Endothelial cell of hepatic sinusoid (primary cell): ENCODE results near the gene GRAP2.
"Not testable (repeated sequence)": the region's sequence is repeated elsewhere in the genome, so short reads cannot be mapped to it uniquely, and the experiment has no call there.

Experiments used
- in situ Hi-C: cut with HindIII; loops from 2 replicates; pipeline ENCODE4 v1.10.0; 2017; ENCODE audit warnings: low sequenced_read_pairs

Gene GRAP2

DNA sequence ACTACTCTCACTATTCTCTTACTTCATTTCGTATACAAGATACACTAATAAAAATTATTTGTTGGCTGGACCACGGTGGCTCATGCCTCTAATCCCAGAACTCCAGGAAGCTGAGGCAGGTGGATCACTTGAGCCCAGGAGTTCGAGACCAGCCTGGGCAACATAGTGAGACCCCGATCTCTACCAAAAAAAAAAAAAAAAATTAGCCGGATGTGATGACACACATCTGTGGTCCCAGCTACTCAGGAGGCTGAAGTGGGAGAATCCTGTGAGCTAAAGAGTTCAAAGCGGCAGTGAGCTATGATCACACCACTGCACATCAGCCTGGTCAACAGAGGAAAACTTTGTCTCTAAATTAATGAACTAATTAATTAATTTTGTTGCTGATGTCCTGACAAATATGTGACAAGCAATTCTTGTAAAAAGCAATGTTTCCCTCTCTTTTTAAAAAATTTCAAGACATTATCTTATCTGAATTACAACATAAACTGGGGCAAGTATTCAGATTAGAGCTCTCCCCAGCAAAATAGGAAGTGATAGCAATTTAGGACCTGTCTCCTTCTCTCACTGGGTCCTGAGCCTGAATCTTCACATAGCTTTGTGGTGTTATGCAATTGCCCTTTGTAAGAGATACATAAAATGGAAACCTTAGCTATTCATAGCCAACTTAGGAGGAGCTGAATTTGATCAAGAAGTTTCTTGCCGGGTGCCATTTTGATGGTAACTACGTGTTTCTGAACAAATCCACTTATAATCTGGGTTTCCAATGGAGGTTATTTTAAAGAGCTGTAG lies 41.8 kb downstream of the GRAP2 start:
- in situ Hi-C loops: no loop called here

DNA sequence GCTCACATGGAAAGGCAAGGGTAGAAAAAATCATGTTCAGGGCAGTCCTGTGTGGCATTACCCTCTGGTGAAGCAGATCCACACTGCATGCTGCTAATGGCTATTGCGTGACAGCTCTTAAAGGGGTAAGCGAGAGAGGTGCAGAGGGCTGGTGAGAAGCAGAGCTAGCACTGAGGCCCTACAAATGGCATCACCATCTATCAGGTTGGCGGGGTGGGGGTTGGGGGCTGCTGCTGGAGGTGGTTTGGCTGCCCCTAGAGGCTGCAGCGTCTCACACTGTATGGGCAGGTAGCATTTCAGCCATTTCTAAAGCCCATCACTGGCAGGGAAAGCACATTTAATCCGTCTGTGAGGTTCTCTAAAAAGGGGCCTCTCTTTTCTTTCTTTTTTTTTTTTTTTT lies 42.5 kb downstream of the GRAP2 start:
- in situ Hi-C loops: no loop called here

DNA sequence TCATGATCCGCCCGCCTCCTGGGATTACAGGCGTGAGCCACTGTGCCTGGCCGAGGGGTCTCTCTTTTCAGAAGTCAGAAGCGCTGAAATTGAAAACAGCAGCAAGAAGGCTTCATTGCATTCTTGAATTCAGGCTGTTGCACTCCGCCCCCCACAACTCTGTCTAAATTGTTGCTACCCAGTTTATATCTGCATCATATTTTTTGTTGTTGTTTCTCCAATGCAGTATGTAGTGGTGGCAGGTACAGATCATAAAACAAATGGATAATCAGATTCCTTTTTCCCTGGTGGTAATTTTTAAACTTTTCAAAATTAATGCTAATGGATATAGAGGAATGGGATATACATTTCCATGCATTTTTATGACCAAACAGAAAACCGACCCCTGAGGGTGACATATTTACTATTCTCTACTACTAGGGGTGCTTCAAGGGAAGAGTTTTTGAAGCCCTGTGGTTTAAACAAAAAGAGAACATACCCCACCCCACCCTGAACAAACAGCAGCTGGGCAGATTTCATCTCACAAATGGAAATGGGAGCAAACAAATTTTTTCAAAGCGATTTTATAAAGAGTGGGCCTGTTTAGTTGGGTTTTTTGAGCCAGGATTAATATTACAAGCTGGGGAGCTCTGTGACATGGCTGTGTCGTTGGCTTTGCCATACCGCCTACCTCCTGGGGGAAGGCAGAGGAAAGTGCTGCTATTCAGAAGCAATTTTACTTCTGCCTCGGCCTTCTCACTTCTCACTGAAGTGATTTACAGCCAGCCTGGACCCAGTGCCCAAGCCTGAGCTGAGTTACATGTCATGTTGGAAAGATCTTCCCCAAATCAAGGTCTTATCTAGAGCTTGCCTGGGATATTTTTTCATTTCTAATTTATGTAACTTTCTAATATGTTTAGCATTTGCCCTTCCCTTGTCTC lies 43.3 kb downstream of the GRAP2 start:
- in situ Hi-C loops: no loop called here

DNA sequence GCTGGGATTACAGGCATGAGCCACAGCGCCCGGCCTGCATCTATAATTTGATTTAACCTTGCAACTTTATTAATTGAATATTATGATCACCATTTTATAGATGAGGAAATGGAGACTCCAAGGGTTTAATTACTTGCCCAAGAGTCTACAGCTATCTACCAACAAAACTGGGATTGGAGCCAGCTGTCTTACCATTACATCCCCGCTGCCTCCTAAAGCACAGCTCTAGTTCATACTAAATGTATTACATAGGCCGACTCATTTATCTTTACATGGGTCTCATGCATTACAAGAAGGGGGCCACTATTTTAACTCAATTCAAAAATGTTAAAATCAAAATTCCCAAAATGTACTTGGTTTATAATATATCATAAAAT lies 45.2 kb downstream of the GRAP2 start:
- in situ Hi-C loops: no loop called here

- in situ Hi-C loops: no loop called here
Measured at GRCh38 chr22:39946503-39947219, 45.8 kb downstream of the GRAP2 start.

DNA sequence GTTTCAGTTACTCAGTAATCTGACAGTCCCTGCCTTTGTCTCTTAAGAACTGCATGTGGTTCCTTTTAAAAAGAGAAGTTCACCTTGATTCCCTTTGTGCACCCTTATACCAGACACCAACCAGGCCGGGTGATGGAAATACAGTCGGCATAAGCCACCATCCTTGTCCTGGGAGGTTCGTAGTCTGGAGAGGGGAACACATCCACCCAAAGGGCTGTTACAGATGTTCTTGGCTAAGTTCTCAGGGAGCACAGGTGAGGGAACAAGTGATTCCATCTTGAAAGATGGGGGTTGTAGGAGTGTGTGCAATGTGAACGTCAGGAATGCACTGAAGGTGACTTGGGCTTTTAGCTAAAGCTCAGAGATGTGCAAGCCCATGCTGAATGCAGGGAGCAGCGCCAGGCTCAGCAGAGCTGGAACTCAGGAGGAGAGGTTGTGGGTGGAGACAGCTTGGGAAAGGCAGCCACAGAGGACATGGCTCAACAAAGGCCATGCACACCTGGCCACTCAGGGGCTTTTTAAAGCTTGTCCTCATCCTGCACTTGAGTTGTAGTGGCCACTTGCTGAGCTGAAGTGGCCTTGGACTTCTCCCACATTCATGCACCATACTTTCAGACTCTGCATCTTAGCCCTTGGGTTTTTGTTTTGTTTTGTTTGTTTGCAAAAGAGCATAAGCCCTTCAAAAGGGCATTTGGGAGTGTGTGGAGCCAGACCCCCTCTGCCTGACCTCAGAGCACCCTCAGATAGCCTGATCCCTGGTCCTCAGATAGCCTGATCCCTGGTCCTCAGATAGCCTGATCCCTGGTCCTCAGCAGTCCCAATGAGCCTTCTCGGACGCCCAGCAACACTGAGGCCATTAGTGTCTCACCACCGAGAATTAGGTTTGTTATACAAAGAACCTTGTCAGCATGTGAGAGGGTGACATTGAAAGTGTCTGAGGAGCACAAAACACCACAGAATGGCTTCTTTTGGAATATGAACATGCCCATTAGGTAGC lies 46.6 kb downstream of the GRAP2 start:
- in situ Hi-C loops: no loop called here

DNA sequence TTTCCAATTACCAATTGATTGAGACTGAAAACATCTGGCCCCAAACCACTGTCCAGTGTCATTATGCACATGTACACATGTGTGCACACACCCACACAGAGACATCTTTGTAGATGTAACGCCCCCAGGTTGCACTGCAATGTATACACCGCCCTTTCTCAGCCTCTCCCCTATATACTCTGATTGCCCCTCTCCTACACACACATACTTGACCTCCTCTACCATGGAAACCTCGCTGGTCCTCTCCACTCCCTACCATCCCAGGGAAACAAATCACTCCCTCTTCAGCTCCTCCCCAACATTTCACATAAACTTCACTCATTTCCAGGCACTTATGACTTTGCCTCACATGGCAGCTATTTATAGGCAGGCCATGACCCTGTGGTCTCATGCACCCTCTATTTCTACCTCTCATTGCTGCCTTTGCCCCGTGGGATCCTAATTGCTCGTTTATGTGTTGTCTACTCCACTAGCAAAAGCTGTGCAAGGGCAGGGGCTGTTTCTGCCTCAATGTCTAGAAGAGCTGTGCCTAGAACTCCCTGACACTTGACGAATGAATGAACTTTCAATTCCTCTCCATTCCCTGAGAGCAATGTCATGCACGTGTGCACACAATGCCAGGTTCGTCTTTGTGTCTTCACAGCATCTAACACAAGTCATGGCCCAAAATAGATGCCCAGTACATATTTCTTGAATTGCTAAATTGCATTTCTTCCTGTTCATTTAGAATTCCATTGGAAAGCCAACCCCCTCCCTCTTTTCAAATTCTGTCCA lies 49.3 kb downstream of the GRAP2 start:
- in situ Hi-C loops: no loop called here

DNA sequence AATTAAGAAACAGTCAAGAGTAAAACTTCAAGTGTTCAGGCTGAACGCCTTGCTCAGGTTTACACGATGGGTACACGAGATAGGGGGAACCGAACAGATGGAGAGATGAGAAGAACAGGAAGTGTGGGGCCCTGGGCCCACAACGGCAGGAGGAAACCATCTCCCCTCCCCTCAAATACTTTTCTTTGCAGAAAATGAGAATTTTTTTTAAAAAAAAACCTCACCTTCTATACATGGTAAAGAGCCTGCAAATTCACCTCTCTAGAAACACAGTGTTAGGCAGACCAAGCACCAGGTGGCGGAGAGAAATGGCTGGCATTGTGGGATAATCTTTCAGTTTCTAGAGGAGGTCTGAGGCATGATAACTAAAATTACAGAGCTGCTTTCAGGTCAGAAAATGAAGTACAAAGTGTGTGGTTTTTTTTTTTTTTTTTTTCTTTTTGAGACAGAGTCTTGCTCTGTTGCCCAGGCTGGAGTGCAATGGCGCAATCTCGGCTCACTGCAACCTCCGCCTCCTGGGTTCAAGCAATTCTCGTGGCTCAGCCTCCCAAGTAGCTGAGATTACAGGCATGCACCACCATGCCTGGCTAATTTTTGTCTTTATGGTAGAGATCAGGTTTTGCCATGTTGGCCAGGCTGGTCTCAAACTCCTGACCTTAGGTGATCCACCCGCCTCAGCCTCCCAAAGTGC lies 50.9 kb downstream of the GRAP2 start:
- in situ Hi-C loops: not testable (repeated sequence)

- in situ Hi-C loops: no loop called here
Measured at GRCh38 chr22:39952347-39952746, 51.5 kb downstream of the GRAP2 start.

GRCh38 chr22:39953101-39953500 lies 52.2 kb downstream of the GRAP2 start:
- in situ Hi-C loops: no loop called here

- in situ Hi-C loops: no loop called here
Measured at GRCh38 chr22:39954584-39955055, 53.7 kb downstream of the GRAP2 start.

- in situ Hi-C loops: no loop called here
Measured at GRCh38 chr22:39955675-39956074, 54.8 kb downstream of the GRAP2 start.

GRCh38 chr22:39956932-39957664 lies 56.2 kb downstream of the GRAP2 start:
- in situ Hi-C loops: no loop called here

DNA sequence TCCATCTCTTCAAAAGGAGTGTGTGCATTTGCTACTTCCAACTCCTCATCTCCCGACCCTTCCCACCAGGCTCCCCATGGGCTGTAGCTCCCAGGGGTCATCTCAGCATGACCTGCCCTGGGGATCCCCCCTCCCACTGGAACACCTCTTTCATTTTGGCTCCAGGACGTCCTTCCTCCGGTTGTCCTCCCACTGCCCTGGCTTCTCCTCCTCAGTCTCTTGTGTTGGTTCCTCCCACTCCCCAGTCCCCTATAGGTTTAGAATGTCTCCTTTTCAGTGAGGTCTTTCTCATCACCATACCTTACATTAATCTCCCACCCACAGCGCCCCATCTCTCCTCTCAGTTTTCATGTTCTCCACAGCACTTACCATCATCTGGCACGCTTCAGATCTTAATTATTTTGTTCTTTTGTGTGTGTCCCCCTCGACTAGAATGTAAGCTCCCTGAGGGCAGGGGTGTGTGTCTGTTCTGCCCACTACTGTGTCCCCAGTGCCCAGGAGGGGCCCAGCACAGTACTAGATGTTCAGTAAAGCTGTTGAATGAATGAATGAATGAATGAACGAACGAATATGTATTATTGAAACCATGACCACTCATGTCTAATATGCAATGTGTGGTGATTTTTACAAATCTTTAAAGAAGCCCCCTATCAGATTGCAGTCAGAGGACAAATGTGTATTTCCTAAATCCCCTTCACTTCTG lies 57.3 kb downstream of the GRAP2 start:
- in situ Hi-C loops: no loop called here

DNA sequence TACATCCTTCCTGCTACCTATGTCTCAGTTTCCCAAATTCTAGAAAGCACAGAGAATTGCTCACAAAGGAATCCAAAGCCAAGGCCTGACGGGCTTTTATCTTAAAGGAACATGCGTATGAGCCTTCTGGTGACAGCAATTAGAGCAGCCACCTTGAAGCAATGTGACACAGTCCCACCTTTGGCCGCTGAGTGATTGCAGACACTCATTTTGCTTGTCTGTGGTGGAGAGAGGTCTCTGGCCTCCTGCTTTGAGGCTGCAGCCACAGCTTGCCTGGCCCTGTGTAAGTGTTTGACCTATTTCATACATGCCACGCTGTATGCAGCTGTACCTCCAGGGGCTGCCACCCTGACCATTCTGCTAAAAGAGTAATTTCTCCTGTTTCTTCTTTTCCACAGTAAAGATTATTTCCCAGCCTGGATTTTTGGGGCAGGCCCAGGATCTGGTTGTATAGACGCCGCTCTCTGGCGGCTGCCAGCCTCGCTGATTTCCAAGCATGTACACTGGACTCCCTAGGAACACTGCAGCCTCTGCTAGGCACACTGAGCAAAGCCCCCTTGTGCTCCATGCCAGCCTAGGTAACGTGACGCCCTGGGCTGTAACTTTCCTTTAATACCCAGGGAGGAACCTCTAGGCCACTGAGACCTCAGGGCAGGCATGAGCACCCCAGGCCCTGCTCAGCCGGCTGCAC lies 58.2 kb downstream of the GRAP2 start:
- in situ Hi-C loops: no loop called here

- in situ Hi-C loops: no loop called here
Measured at GRCh38 chr22:39959640-39960447, 59.0 kb downstream of the GRAP2 start, which contains the start of gene TMA7B. TSS of gene TMA7B (plus strand) at chr22:39960397. CDS start at chr22:39964375, 3,978 bp downstream.
